ENCODE measurements around the gene HOXA7. TPM values are rescaled to one million over a fixed set of nuclear protein-coding genes. Genes with fewer than 3 reads are reported as not detected.

The HOXA7 gene
- total RNA-seq, 2 donors from 2014 or later, result not detected

DNA sequence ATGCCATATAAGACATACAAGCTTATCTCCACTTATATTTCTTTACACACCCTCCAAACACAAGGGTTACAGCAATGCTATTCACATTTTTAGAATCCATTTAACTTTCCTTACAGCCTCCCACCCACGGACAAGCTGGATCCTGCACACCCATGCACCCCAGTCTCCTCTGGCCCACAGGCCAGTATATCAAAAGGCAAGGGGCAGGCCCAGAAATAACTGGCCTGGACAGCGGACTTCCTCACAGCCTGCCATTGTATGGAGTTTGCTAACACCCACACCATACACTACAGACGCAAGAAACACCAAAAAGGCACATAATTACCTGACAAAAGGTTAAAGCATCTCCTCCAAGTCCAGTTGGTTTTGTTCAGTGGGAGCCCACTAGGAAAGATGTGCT lies 37.9 kb downstream of the HOXA7 start:
- no peak overlapping the region for H3K27ac ChIP-seq (ENCODE audit: low read depth, low read length)
- no peak overlapping the region for H3K4me3 Mint-ChIP-seq

DNA sequence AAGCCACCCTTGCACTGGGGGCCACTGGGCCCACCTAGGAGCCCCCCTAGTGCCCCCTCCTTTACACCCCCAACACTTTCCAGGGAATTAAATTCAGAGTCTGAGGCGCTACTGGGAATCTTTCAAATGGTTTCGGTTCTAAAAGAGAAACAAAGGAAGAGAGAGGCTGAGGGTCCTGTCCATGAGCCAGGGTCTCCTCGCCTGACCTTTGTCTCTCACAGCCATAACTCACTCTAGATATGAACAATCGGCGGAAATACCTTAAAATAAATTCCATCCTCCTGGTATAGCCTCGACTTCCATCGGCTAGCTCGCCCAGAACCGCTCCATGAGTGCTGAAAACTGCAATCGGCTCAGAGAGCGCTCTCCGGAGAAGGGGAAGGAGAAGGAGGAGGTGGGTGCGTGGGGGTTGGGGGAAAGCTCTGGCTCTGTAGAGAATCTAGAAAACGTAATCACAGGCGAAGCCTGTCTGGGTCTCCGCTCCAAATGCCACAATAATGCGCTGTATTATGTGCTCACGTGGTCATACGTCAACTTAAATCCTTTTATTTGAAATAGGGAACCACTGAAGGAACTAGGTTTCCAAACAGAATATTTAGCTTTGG lies 38.5 kb downstream of the HOXA7 start:
- Histone ChIP-seq H3K27ac (ENCODE audit: low read depth, low read length) (no peak overlapping the region), H3K4me1 (ENCODE audit: control insufficient read depth, insufficient read depth, low read length) (no peaks in the 10 kb centered on the region), H3K4me3 (ENCODE audit: low read length) (no peak overlapping the region), H3K9ac (ENCODE audit: extremely low read depth, low read length, poor library complexity, severe bottlenecking) (no peak overlapping the region), H3K27me3 (ENCODE audit: control insufficient read depth, insufficient read depth, low read length, poor library complexity, severe bottlenecking) (peaks cover 97% of the 10 kb centered on the region), H3K36me3 (ENCODE audit: control insufficient read depth, insufficient read depth, low read length) (no peaks in the 10 kb centered on the region), H3K9me3 (ENCODE audit: control insufficient read depth, low read length) (no peaks in the 10 kb centered on the region)
- no peaks in the 10 kb centered on the region for H3K9me3 Mint-ChIP-seq
- WGBS, 2 experiments (ENCODE audit: insufficient coverage in 1 of 2, insufficient read length in 1 of 2), result 9 to 13% methylated on average over 5 to 19 of the region's 19 CpGs
- DNase-seq, result no peak
- TF ChIP-seq, protein P1, sequence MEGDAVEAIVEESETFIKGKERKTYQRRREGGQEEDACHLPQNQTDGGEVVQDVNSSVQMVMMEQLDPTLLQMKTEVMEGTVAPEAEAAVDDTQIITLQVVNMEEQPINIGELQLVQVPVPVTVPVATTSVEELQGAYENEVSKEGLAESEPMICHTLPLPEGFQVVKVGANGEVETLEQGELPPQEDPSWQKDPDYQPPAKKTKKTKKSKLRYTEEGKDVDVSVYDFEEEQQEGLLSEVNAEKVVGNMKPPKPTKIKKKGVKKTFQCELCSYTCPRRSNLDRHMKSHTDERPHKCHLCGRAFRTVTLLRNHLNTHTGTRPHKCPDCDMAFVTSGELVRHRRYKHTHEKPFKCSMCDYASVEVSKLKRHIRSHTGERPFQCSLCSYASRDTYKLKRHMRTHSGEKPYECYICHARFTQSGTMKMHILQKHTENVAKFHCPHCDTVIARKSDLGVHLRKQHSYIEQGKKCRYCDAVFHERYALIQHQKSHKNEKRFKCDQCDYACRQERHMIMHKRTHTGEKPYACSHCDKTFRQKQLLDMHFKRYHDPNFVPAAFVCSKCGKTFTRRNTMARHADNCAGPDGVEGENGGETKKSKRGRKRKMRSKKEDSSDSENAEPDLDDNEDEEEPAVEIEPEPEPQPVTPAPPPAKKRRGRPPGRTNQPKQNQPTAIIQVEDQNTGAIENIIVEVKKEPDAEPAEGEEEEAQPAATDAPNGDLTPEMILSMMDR (conservative IDR thresholded peaks at IDR 0.05), result no peak
- H3K27ac Mint-ChIP-seq, result no peak overlapping the region
- no peak overlapping the region for H3K4me3 Mint-ChIP-seq
- H3K27me3 Mint-ChIP-seq (ENCODE audit: insufficient read depth), result peaks cover 95% of the 10 kb centered on the region
- H3K36me3 Mint-ChIP-seq (ENCODE audit: low read depth), result no peaks in the 10 kb centered on the region
- peaks cover 4% of the 10 kb centered on the region for H3K4me1 Mint-ChIP-seq

More for the DNA sequence above, 37.9 kb downstream of the HOXA7 start:
- Histone ChIP-seq H3K9me3 (ENCODE audit: control insufficient read depth, low read length) (no peaks in the 10 kb centered on the region), H3K9ac (ENCODE audit: extremely low read depth, low read length, poor library complexity, severe bottlenecking) (no peak overlapping the region), H3K4me3 (ENCODE audit: low read length) (no peak overlapping the region), H3K4me1 (ENCODE audit: control insufficient read depth, insufficient read depth, low read length) (no peaks in the 10 kb centered on the region), H3K27me3 (ENCODE audit: control insufficient read depth, insufficient read depth, low read length, poor library complexity, severe bottlenecking) (peaks cover 97% of the 10 kb centered on the region), H3K36me3 (ENCODE audit: control insufficient read depth, insufficient read depth, low read length) (no peaks in the 10 kb centered on the region)
- TF ChIP-seq, protein P1 (conservative IDR thresholded peaks at IDR 0.05), result no peak
- H3K27me3 Mint-ChIP-seq (ENCODE audit: insufficient read depth), result peaks cover 96% of the 10 kb centered on the region
- no peaks in the 10 kb centered on the region for H3K36me3 Mint-ChIP-seq (ENCODE audit: low read depth)
- DNase-seq, result no peak
- H3K27ac Mint-ChIP-seq, result no peak overlapping the region
- peaks cover 4% of the 10 kb centered on the region for H3K4me1 Mint-ChIP-seq
- WGBS, 2 experiments (ENCODE audit: insufficient coverage in 1 of 2, insufficient read length in 1 of 2), result 13% methylated on average over 1 to 3 of the region's 3 CpGs
- no peaks in the 10 kb centered on the region for H3K9me3 Mint-ChIP-seq

- H3K9me3 ChIP-seq (ENCODE audit: control insufficient read depth, low read length), result no peaks in the 10 kb centered on the region
- Mint-ChIP-seq H3K4me3 (no peak overlapping the region), H3K27me3 (ENCODE audit: insufficient read depth) (peaks cover 95% of the 10 kb centered on the region), H3K4me1 (peaks cover 1% of the 10 kb centered on the region), H3K36me3 (ENCODE audit: low read depth) (no peaks in the 10 kb centered on the region), H3K9me3 (no peaks in the 10 kb centered on the region), H3K27ac (no peak overlapping the region)
- peaks cover 97% of the 10 kb centered on the region for H3K27me3 ChIP-seq (ENCODE audit: control insufficient read depth, insufficient read depth, low read length, poor library complexity, severe bottlenecking)
- TF ChIP-seq, protein P1 (conservative IDR thresholded peaks at IDR 0.05), result no peak
- H3K27ac ChIP-seq (ENCODE audit: low read depth, low read length), result no peak overlapping the region
- no peak overlapping the region for H3K9ac ChIP-seq (ENCODE audit: extremely low read depth, low read length, poor library complexity, severe bottlenecking)
- H3K4me3 ChIP-seq (ENCODE audit: low read length), result no peak overlapping the region
- no peaks in the 10 kb centered on the region for H3K36me3 ChIP-seq (ENCODE audit: control insufficient read depth, insufficient read depth, low read length)
- DNase-seq, result no peak
- H3K4me1 ChIP-seq (ENCODE audit: control insufficient read depth, insufficient read depth, low read length), result no peaks in the 10 kb centered on the region
- 12 to 13% methylated on average over 7 to 12 of the region's 12 CpGs for WGBS, 2 experiments (ENCODE audit: insufficient coverage in 1 of 2, insufficient read length in 1 of 2)
Measured at GRCh38 chr7:27116962-27117886, 39.3 kb downstream of the HOXA7 start.

Data from endodermal cell (in vitro differentiated cells).